LNCaP clone FGC (cell line): ENCODE measurements around the gene SVEP1.

Experiments used
- DNase-seq: peaks from one replicate; pipeline ENCODE4 v3.0.0-alpha.2; 2011; ENCODE audit warnings: low read depth
- H3K4me3 ChIP-seq: 2 replicates; pipeline ENCODE4 v1.5.1; 2011; ENCODE audit warnings: mild to moderate bottlenecking, low read depth, low read length, control low read depth
- TF ChIP-seq, protein P1 (sequence below): IDR thresholded peaks from 2 replicates; pipeline ENCODE4 v1.5.1; 2012; ENCODE audit warnings: mild to moderate bottlenecking; ENCODE audit not compliant: control insufficient read depth, insufficient read depth; ENCODE audit errors: extremely low read depth

SVEP1 gene

DNA sequence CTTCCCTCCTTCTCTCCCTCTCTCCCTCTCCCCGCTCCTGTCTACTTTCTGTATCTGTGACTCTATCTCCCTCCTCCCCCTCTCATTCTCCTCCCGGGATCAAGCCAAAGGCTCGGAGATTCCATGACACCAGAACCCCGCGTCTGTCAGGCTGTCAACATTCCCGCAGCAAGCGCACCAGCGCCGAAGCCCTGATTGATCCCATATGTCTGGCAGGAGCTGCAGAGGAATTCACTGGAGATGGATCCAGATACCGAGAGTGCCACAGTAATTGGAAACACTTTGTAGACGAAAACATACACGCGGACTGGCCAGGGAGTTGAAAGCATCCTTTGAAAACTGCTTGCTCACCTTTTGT lies 300 bp upstream of the SVEP1 start:
- TF ChIP-seq, protein P1, sequence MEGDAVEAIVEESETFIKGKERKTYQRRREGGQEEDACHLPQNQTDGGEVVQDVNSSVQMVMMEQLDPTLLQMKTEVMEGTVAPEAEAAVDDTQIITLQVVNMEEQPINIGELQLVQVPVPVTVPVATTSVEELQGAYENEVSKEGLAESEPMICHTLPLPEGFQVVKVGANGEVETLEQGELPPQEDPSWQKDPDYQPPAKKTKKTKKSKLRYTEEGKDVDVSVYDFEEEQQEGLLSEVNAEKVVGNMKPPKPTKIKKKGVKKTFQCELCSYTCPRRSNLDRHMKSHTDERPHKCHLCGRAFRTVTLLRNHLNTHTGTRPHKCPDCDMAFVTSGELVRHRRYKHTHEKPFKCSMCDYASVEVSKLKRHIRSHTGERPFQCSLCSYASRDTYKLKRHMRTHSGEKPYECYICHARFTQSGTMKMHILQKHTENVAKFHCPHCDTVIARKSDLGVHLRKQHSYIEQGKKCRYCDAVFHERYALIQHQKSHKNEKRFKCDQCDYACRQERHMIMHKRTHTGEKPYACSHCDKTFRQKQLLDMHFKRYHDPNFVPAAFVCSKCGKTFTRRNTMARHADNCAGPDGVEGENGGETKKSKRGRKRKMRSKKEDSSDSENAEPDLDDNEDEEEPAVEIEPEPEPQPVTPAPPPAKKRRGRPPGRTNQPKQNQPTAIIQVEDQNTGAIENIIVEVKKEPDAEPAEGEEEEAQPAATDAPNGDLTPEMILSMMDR: no peak
- no peak for DNase-seq
- no peak overlapping the region for H3K4me3 ChIP-seq

DNA sequence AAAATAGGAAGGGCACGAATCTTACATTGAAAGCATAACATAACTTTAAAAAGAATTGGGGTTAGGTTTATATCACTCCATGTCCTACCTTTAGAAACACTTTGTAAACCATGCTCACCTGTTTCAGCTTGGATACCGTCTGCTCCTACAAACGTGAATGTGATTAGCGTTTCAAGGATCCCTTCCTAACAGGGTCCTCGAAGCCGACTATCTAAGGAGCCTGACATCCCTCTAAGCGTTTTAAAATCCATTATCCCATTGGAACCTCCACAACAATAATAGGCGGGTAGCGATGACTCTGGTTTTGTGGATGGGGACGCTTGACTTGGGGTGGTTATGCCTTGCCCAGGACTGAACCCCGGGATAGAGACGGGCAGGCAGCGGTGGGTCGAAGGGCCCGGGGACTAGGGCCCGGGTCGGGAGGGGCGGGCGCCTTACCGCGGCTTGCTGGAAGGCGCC lies 937 bp downstream of the SVEP1 start:
- TF ChIP-seq, protein P1: no peak
- no peak for DNase-seq
- no peak overlapping the region for H3K4me3 ChIP-seq

DNA sequence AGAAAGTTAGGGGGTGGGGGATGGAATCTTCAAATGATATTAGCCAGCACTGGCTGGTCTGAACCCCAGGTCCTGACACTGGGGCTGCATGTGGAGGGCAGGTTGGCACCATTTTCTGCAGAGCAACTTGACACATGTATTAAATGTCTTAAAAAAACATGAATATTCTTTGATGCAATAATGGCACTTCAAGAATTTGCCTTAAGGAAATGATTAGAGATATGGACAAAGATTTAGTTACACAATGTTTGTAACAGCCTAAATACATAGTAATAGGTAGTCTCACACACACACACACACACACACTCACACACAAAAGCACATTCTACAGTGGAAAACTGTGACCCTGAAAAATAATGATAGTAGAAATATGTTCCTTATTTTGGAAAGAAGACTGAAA lies 3.6 kb downstream of the SVEP1 start:
- DNase-seq: no peak
- no peak overlapping the region for H3K4me3 ChIP-seq

DNA sequence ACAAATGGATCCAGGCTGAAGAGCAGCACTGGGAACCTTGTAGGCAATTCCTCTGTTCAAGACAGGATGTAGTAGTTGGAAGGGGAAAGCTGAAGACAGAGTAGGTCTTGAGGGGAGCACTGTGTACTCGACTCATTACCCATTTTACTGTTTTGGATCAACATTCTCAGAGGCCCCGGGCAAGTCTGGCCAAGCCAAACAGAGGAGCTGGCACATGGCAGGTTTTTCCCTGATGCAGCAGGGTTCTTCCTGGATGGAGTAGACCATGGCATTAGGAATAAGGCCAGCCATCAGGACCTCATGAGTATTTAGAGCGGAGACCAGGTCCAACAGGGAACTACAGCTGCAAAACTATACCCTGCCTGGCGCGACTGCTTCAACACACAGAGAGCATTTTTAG lies 4.4 kb downstream of the SVEP1 start:
- no peak overlapping the region for H3K4me3 ChIP-seq
- TF ChIP-seq, protein P1: no peak
- DNase-seq: no peak

More for the DNA sequence above, 3.6 kb downstream of the SVEP1 start:
- TF ChIP-seq, protein P1: no peak

DNA sequence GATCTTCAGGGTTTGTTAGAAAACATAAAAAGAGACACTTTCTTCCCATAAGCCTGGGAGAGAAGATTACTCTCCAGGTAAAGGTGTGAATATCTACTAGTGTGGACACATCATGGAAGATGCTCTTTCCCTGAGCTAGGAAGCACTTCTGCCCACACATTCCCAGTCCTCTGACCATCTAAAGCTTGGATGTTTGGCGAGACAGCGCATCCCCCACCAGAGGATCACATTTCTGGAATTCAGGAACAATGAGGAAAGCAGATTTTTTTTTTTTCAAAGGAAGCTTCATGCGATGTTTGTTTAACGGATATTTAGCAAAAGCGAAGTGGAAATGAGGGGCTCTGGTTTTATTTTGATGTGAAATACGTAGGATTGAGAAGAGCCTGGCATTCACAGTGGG lies 6.2 kb downstream of the SVEP1 start:
- TF ChIP-seq, protein P1: no peak

DNA sequence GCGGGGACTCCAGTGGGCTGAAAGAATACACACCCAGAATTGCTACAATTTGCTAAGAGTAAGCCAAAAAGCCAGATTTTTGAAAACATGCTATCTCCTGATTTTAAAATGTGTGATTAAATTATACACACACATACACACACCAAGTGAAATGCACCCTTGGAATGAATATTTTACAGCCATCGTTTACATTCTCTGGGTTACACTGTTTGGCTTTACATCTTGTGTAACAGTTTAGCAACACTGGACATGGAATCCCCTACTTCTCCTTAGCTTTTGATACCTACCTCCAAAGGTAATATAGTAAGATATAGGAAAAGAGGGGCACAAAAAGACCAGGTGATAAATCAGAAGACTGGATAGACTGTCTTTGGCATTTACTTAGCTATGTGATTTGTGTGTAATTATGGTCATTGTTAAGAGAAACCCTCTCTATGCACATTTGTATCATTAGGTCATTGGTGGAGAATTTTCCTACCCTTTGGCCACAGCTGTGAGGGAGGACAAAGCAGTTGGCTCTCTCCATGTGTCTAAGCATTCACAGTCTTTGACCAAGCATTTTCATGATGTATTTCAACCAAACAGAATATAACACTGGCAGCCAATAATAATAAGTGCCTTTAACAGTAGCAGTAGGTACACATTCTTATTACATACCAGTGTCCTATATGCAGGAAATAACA lies 7.6 kb downstream of the SVEP1 start:
- no peak overlapping the region for H3K4me3 ChIP-seq

More for the DNA sequence above, 6.2 kb downstream of the SVEP1 start:
- no peak overlapping the region for H3K4me3 ChIP-seq
- DNase-seq: no peak

More for the DNA sequence above, 7.6 kb downstream of the SVEP1 start:
- TF ChIP-seq, protein P1: no peak
- DNase-seq: no peak
